ENCODE data around the gene MYMK.
"Not testable (repeated sequence)": the region's sequence is repeated elsewhere in the genome, so short reads cannot be mapped to it uniquely, and the experiment has no call there.

MYMK gene

DNA sequence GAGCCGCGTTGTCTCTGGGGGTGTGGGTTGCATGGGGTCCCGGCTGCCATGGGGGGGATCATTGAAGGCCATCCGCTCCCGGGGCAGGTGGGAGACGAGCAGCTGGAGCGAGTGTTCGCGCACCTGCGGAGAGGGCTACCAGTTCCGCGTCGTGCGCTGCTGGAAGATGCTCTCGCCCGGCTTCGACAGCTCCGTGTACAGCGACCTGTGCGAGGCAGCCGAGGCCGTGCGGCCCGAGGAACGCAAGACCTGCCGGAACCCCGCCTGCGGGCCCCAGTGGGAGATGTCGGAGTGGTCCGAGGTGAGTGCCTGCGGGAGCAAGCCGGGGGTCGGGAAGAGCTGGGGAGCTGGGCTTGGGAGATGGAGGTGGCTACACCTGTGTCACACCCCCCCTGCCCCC is 43.4 kb upstream of the MYMK start:
- TF ChIP-seq, protein P1, sequence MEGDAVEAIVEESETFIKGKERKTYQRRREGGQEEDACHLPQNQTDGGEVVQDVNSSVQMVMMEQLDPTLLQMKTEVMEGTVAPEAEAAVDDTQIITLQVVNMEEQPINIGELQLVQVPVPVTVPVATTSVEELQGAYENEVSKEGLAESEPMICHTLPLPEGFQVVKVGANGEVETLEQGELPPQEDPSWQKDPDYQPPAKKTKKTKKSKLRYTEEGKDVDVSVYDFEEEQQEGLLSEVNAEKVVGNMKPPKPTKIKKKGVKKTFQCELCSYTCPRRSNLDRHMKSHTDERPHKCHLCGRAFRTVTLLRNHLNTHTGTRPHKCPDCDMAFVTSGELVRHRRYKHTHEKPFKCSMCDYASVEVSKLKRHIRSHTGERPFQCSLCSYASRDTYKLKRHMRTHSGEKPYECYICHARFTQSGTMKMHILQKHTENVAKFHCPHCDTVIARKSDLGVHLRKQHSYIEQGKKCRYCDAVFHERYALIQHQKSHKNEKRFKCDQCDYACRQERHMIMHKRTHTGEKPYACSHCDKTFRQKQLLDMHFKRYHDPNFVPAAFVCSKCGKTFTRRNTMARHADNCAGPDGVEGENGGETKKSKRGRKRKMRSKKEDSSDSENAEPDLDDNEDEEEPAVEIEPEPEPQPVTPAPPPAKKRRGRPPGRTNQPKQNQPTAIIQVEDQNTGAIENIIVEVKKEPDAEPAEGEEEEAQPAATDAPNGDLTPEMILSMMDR (IDR thresholded peaks at IDR 0.05): no peak
- no peaks in the 10 kb centered on the region for H3K4me1 ChIP-seq
- H3K36me3 ChIP-seq (ENCODE audit: control insufficient read depth, insufficient read depth, low read length): no peaks in the 10 kb centered on the region
- H3K9ac ChIP-seq: no peak overlapping the region
- no peaks in the 10 kb centered on the region for H3K27me3 ChIP-seq (ENCODE audit: control insufficient read depth, insufficient read depth, low read length)
- H3K79me2 ChIP-seq: no peaks in the 10 kb centered on the region
- no peak overlapping the region for H3K27ac ChIP-seq
- no peak overlapping the region for H3K4me2 ChIP-seq (ENCODE audit: low read length)
- H2AFZ ChIP-seq: no peak overlapping the region
- no peak overlapping the region for H3K4me3 ChIP-seq (ENCODE audit: low read depth, low read length)
- H3K9me3 ChIP-seq (ENCODE audit: control insufficient read depth, low read length): no peaks in the 10 kb centered on the region

- no peak overlapping the region for H3K9ac ChIP-seq
- H3K27ac ChIP-seq: no peak overlapping the region
- H2AFZ ChIP-seq: no peak overlapping the region
- H3K27me3 ChIP-seq (ENCODE audit: control insufficient read depth, insufficient read depth, low read length): no peaks in the 10 kb centered on the region
- no peak overlapping the region for H3K4me2 ChIP-seq (ENCODE audit: low read length)
- no peak overlapping the region for H3K4me3 ChIP-seq (ENCODE audit: low read depth, low read length)
- no peaks in the 10 kb centered on the region for H3K4me1 ChIP-seq
- no peaks in the 10 kb centered on the region for H3K79me2 ChIP-seq
- no peaks in the 10 kb centered on the region for H3K9me3 ChIP-seq (ENCODE audit: control insufficient read depth, low read length)
- no peaks in the 10 kb centered on the region for H3K36me3 ChIP-seq (ENCODE audit: control insufficient read depth, insufficient read depth, low read length)
- TF ChIP-seq, protein P1 (IDR thresholded peaks at IDR 0.05): no peak
These were observed 42.1 kb upstream of the MYMK start for GRCh38 chr9:133566817-133567216.

DNA sequence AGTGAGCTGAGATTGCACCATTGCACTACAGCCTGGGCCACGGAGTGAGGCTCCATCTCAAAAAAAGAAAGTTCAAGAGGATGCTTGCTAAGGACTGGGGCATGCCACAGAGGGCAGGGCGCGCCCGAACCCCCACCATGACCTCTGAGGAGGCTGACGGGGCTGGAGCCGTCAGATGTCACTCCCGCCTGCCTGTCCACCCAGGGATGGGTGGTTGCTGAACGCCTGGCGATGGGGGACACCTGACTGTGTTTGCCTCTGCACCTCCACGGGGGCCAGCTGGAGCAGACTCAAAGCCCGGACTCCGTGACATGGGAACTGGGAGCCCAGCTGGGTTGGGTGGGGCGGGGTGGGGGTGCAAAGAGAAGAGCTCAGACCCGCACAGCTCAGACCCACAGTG is 41.6 kb upstream of the MYMK start:
- H3K4me1 ChIP-seq: no peaks in the 10 kb centered on the region
- no peak overlapping the region for H3K9ac ChIP-seq
- H3K27me3 ChIP-seq (ENCODE audit: control insufficient read depth, insufficient read depth, low read length): no peaks in the 10 kb centered on the region
- no peak overlapping the region for H3K27ac ChIP-seq
- H3K4me3 ChIP-seq (ENCODE audit: low read depth, low read length): no peak overlapping the region
- TF ChIP-seq, protein P1 (IDR thresholded peaks at IDR 0.05): no peak
- H2AFZ ChIP-seq: no peak overlapping the region
- no peaks in the 10 kb centered on the region for H3K79me2 ChIP-seq
- no peak overlapping the region for H3K4me2 ChIP-seq (ENCODE audit: low read length)
- H3K36me3 ChIP-seq (ENCODE audit: control insufficient read depth, insufficient read depth, low read length): no peaks in the 10 kb centered on the region
- no peaks in the 10 kb centered on the region for H3K9me3 ChIP-seq (ENCODE audit: control insufficient read depth, low read length)

- Histone ChIP-seq H3K4me2 (ENCODE audit: low read length) (no peak overlapping the region), H2AFZ (no peak overlapping the region), H3K4me1 (no peaks in the 10 kb centered on the region), H3K27me3 (ENCODE audit: control insufficient read depth, insufficient read depth, low read length) (no peaks in the 10 kb centered on the region), H3K9me3 (ENCODE audit: control insufficient read depth, low read length) (no peaks in the 10 kb centered on the region), H3K36me3 (ENCODE audit: control insufficient read depth, insufficient read depth, low read length) (no peaks in the 10 kb centered on the region), H3K9ac (no peak overlapping the region), H3K4me3 (ENCODE audit: low read depth, low read length) (no peak overlapping the region), H3K79me2 (no peaks in the 10 kb centered on the region), H3K27ac (no peak overlapping the region)
- TF ChIP-seq, protein P1 (IDR thresholded peaks at IDR 0.05): no peak
These were observed 39.8 kb upstream of the MYMK start for GRCh38 chr9:133564451-133565116.

DNA sequence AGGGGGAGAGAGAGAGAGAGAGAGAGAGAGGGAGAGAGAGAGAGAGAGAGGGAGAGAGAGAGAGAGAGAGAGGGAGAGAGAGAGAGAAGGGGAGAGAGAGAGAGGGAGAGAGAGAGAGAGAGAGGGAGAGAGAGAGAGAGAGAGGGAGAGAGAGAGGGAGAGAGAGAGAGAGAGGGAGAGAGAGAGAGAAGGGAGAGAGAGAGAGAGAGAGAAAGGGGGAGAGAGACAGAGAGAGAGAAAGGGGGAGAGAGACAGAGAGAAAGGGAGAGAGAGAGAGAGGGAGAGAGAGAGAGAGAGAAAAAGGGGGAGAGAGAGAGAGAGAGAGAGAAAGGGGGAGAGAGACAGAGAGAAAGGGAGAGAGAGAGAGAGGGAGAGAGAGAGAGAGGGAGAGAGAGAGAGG is 39.1 kb upstream of the MYMK start:
- not testable (repeated sequence) for H3K27me3 ChIP-seq (ENCODE audit: control insufficient read depth, insufficient read depth, low read length); H3K79me2 ChIP-seq; H3K4me1 ChIP-seq; H3K36me3 ChIP-seq (ENCODE audit: control insufficient read depth, insufficient read depth, low read length); H3K4me2 ChIP-seq (ENCODE audit: low read length); H2AFZ ChIP-seq; H3K9ac ChIP-seq; H3K4me3 ChIP-seq (ENCODE audit: low read depth, low read length); H3K9me3 ChIP-seq (ENCODE audit: control insufficient read depth, low read length); H3K27ac ChIP-seq
